HepG2 (cell line): Measurements from ENCODE around the gene RPS27L. TPM values are rescaled to one million over a fixed set of nuclear protein-coding genes. Genes with fewer than 3 reads are reported as not detected.

Experiments
- ATAC-seq: fragments of 200-7000 bp; cut with Tn5 transposase; 3 replicates; pipeline ENCODE4 v1.9.1; 2020; ENCODE audit warnings: mild to moderate bottlenecking, moderate library complexity
- BruUV-seq: library from RNA; stranded (reverse); fragments of 400-500 nt; replicated peaks from 2 replicates; lab custom pipeline; 2021; lab: Mats Ljungman, UMichigan
- CTCF ChIA-PET: fragments of 300-600 bp; formaldehyde crosslinking; extraction: SDS; loops from one replicate; lab custom pipeline; 2021; ENCODE audit warnings: low total read pairs, inconsistent platforms, low intra/inter-chr PET ratio; lab: Yijun Ruan, JAX
- POLR2A ChIA-PET: fragments of 350-600 bp; sonication (Branson Sonifier 250); formaldehyde crosslinking; loops from one replicate; lab custom pipeline; 2020; ENCODE audit warnings: antibody characterized with exemption, inconsistent platforms; lab: Yijun Ruan, JAX
- DNase-seq: peaks from one replicate; pipeline ENCODE4 v3.0.0-alpha.2; 2015; ENCODE audit warnings: low spot score
- FAIRE-seq: peaks from 3 replicates; lab custom pipeline; 2011; peaks lifted over from hg19 to GRCh38; lab: Jason Lieb, UNC
- H2AFZ ChIP-seq: one replicate; pipeline ENCODE4 v1.6.1; 2011; ENCODE audit warnings: low read length, inconsistent platforms
- H3K27ac ChIP-seq: fragments of 300-600 bp; 3 replicates; pipeline ENCODE4 v1.8.0; 2011; ENCODE audit warnings: mixed run types, mild to moderate bottlenecking, mixed read lengths, low read length, inconsistent platforms; ENCODE audit not compliant: insufficient read depth; ENCODE audit errors: extremely low read length
- H3K27me3 ChIP-seq, 2 experiments: fragments of 200-600 bp in 1 of 2; 2 replicates in 1 of 2; 3 replicates in 1 of 2; pipeline versions ENCODE4 v1.6.0 to v1.8.0; 2011; ENCODE audit warnings: low read length in 2 of 2, mild to moderate bottlenecking in 2 of 2, moderate library complexity in 2 of 2, inconsistent platforms in 1 of 2; ENCODE audit not compliant: insufficient read depth in 2 of 2, control insufficient read depth in 1 of 2
- H3K36me3 ChIP-seq, 2 experiments: fragments of 200-600 bp in 1 of 2; replicated peaks in 1 of 2; 2 replicates in 1 of 2; 3 replicates in 1 of 2; pipeline versions ENCODE4 v1.5.1 to v1.8.0; 2011; ENCODE audit warnings: low read length in 2 of 2, inconsistent platforms in 1 of 2; ENCODE audit not compliant: insufficient read depth in 2 of 2, control insufficient read depth in 1 of 2
- H3K4me1 ChIP-seq: 2 replicates; pipeline ENCODE4 v1.5.1; 2012; ENCODE audit warnings: low read length, inconsistent platforms; ENCODE audit not compliant: insufficient read depth
- H3K4me2 ChIP-seq: 2 replicates; pipeline ENCODE4 v1.6.0; 2011; ENCODE audit warnings: low read depth, low read length, inconsistent platforms
- H3K4me3 ChIP-seq, 3 experiments: fragments of 200-600 bp in 1 of 3; sonication (generic), shearing (Covaris generic) in 1 of 3; replicated peaks in 1 of 3; 2 replicates each; pipeline ENCODE4 v1.5.1; 2011 to 2016; ENCODE audit warnings: low read length in 3 of 3, inconsistent platforms in 2 of 3, low read depth in 2 of 3, mild to moderate bottlenecking in 2 of 3, control low read depth in 1 of 3, mixed read lengths in 1 of 3; ENCODE audit not compliant: insufficient read depth in 1 of 3
- H3K79me2 ChIP-seq: one replicate; pipeline ENCODE4 v1.6.1; 2011; ENCODE audit warnings: low read length, inconsistent platforms; ENCODE audit not compliant: insufficient read depth
- H3K9ac ChIP-seq: 2 replicates; pipeline ENCODE4 v1.6.0; 2011; ENCODE audit warnings: mild to moderate bottlenecking, low read depth, low read length, inconsistent platforms; ENCODE audit not compliant: insufficient read depth
- H3K9me3 ChIP-seq: 2 replicates; pipeline ENCODE4 v1.5.1; 2012; ENCODE audit warnings: mild to moderate bottlenecking, low read length
- H4K20me1 ChIP-seq: 2 replicates; pipeline ENCODE4 v1.6.0; 2011; ENCODE audit warnings: inconsistent platforms, mild to moderate bottlenecking, low read length, moderate library complexity; ENCODE audit not compliant: insufficient read depth
- ARID3A ChIP-seq: IDR thresholded peaks from 2 replicates; pipeline ENCODE4 v1.6.1; 2012; ENCODE audit warnings: low read depth, low read length, improper control_type of control experiment
- ATF7-NPFF ChIP-seq: sonication (generic); formaldehyde crosslinking; IDR thresholded peaks from 2 replicates; pipeline ENCODE4 v1.8.1; 2023; ENCODE audit warnings: mild to moderate bottlenecking, low read depth, missing genetic modification reagents, moderate library complexity
- HCFC1 ChIP-seq: fragments of 150-350 bp; IDR thresholded peaks from 2 replicates; pipeline ENCODE4 v1.6.1; 2014; ENCODE audit warnings: low read depth, low read length
- NR2F6 ChIP-seq, 2 experiments: IDR thresholded peaks; 2 replicates each; pipeline ENCODE4 v1.6.1; 2016; ENCODE audit warnings: antibody characterized with exemption in 1 of 2, mild to moderate bottlenecking in 1 of 2
- RARA ChIP-seq: IDR thresholded peaks from 2 replicates; pipeline ENCODE4 v1.6.1; 2016; ENCODE audit warnings: missing genetic modification reagents, missing compliant biosample characterization
- REPIN1 ChIP-seq: sonication (generic); formaldehyde crosslinking; IDR thresholded peaks from 2 replicates; pipeline ENCODE4 v1.8.0; 2022; ENCODE audit warnings: missing genetic modification reagents, low read depth, mild to moderate bottlenecking, borderline replicate concordance
- REXO4 ChIP-seq: sonication (generic); formaldehyde crosslinking; IDR thresholded peaks from 2 replicates; pipeline ENCODE4 v1.8.0; 2022; ENCODE audit warnings: missing genetic modification reagents, mild to moderate bottlenecking, borderline replicate concordance
- RXRA ChIP-seq: sonication (generic); formaldehyde crosslinking; IDR thresholded peaks from 2 replicates; pipeline ENCODE4 v1.5.1; 2020; ENCODE audit warnings: missing genetic modification reagents
- SALL1 ChIP-seq: sonication (generic); formaldehyde crosslinking; IDR thresholded peaks from 2 replicates; pipeline ENCODE4 v1.8.0; 2022; ENCODE audit warnings: mild to moderate bottlenecking, missing genetic modification reagents
- SKI ChIP-seq: fragments of 450-650 bp; IDR thresholded peaks from one replicate; pipeline ENCODE4 v1.6.1; 2018; ENCODE audit warnings: mild to moderate bottlenecking; ENCODE audit not compliant: partially characterized antibody
- SMARCC2 ChIP-seq: fragments of 450-650 bp; IDR thresholded peaks from 2 replicates; pipeline ENCODE4 v1.6.1; 2017; ENCODE audit warnings: antibody characterized with exemption, mild to moderate bottlenecking
- TEAD3 ChIP-seq: optimal IDR thresholded peaks from 2 replicates; pipeline ENCODE3; 2016; ENCODE audit warnings: borderline replicate concordance
- ZBTB7A ChIP-seq: sonication (generic); formaldehyde crosslinking; IDR thresholded peaks from 2 replicates; pipeline ENCODE4 v1.8.0; 2022; ENCODE audit warnings: mild to moderate bottlenecking, missing genetic modification reagents
- ZNF329 ChIP-seq: sonication (generic); formaldehyde crosslinking; IDR thresholded peaks from 2 replicates; pipeline ENCODE4 v1.9.0; 2021; ENCODE audit warnings: low read depth, mild to moderate bottlenecking, missing genetic modification reagents
- ZNF639 ChIP-seq: conservative IDR thresholded peaks from 2 replicates; pipeline ENCODE4 v1.6.1; 2018; ENCODE audit warnings: missing genetic modification reagents
- ZNF703 ChIP-seq: sonication (generic); formaldehyde crosslinking; IDR thresholded peaks from 2 replicates; pipeline ENCODE4 v1.5.1; 2020; ENCODE audit warnings: missing genetic modification reagents, mild to moderate bottlenecking, moderate library complexity, borderline replicate concordance
- ZNF75D ChIP-seq: sonication (generic); formaldehyde crosslinking; IDR thresholded peaks from 2 replicates; pipeline ENCODE4 v1.8.1; 2023; ENCODE audit warnings: missing genetic modification reagents, mild to moderate bottlenecking, borderline replicate concordance
- ZNF777 ChIP-seq: sonication (generic); formaldehyde crosslinking; IDR thresholded peaks from 2 replicates; pipeline ENCODE4 v1.4.0; 2020; ENCODE audit warnings: missing genetic modification reagents
- ZNF850 ChIP-seq: sonication (generic); formaldehyde crosslinking; conservative IDR thresholded peaks from 2 replicates; pipeline ENCODE4 v1.9.0; 2021; ENCODE audit warnings: mild to moderate bottlenecking, missing genetic modification reagents
- WGBS: methylation state at CpG from one replicate; pipeline ENCODE4 v1.1.6; 2017; ENCODE audit warnings: low lambda C conversion rate; 5-methylcytosine and 5-hydroxymethylcytosine counted together
- in situ Hi-C: cut with HindIII; loops from 2 replicates; pipeline ENCODE4 v1.10.0; 2017; ENCODE audit warnings: low pct_unique_long_range_greater_than_20kb; ENCODE audit not compliant: extremely low pct_ligation_motif_present
- intact Hi-C: fragments of 100-400 bp; cut with micrococcal nuclease; formaldehyde crosslinking; loops from one replicate; pipeline ENCODE4 v1.10.0; 2022; ENCODE audit not compliant: unreplicated experiment
- polyA plus RNA-seq, 8 experiments: library from polyadenylated mRNA; depleted of rRNA in 3 of 8; stranded (reverse) in 7 of 8; unstranded in 1 of 8; fragments of >200 nt; fragmentation: Illumina TruSeq in 4 of 8; extraction: Trizol in 4 of 8; gene quantifications; 2 replicates each; pipeline versions ENCODE4 v1.2.1 to v1.2.3, GENCODE V29; 2011 to 2016; ENCODE audit warnings: low read depth in 4 of 8, missing spikeins in 1 of 8, mixed read lengths in 1 of 8; ENCODE audit not compliant: insufficient read depth in 1 of 8
- total RNA-seq, 5 experiments: library from RNA; depleted of rRNA; stranded (reverse); fragments of >200 nt; fragmentation: Illumina TruSeq; extraction: Trizol; gene quantifications; 2 replicates each; pipeline ENCODE4 v1.2.3, GENCODE V29; 2016; ENCODE audit warnings: low read depth in 1 of 5

The RPS27L gene
- total and polyA plus RNA-seq, 2 of the 13 experiments (the other 11 are each of a cell fraction or from before 2014, with no cell fraction given) = 231 to 433 TPM

GRCh38 chr15:63191895-63192618, 34.8 kb upstream of the RPS27L start:
- no peak overlapping the region for H3K9ac ChIP-seq
- ChIA-PET POLR2A (interaction anchor here (1.2 kb wide), 1 partner anchor 34 kb away, joined by 5 read pairs; the partner anchor contains the start of gene RPS27L), CTCF (no interaction called here)
- H3K4me3 ChIP-seq = no peak overlapping the region
- intact Hi-C loops (no loop called here), in situ Hi-C loops (no loop called here)
- H2AFZ ChIP-seq = no peak overlapping the region
- FAIRE-seq (no peak), DNase-seq (no peak), ATAC-seq (no peak)
- 90% methylated on average over 3 of the region's 3 CpGs for WGBS
- no peaks in the 10 kb centered on the region; a peak in 1 of 5 replicates for H3K27me3 ChIP-seq
- no peaks in the 10 kb centered on the region for H3K9me3 ChIP-seq
- no peaks in the 10 kb centered on the region for H4K20me1 ChIP-seq
- TF ChIP-seq HCFC1 (no peak), ZNF329 (CRISPR knock-in tag) (no peak), SALL1 (CRISPR knock-in tag) (no peak), ZNF639 (CRISPR knock-in tag) (no peak), SMARCC2 (no peak), ZNF777 (CRISPR knock-in tag) (no peak), REXO4 (CRISPR knock-in tag) (no peak), ZNF75D (CRISPR knock-in tag) (no peak), SKI (no peak), RXRA (CRISPR knock-in tag) (no peak), REPIN1 (no peak), RARA (CRISPR knock-in tag) (no peak), NR2F6 (IDR thresholded peaks at IDR 0.05) (no peak), NR2F6 (CRISPR knock-in tag; IDR thresholded peaks at IDR 0.05) (no peak), ZNF850 (CRISPR knock-in tag) (no peak), ATF7-NPFF (no peak), ZNF703 (no peak), ZBTB7A (CRISPR knock-in tag) (no peak), ARID3A (no peak), TEAD3 (CRISPR knock-in tag) (no peak)
- peaks cover 56% of the 10 kb centered on the region for H3K4me1 ChIP-seq
- no peaks in the 10 kb centered on the region for H3K36me3 ChIP-seq
- H3K4me2 ChIP-seq = no peak overlapping the region
- H3K79me2 ChIP-seq = peaks cover 19% of the 10 kb centered on the region
- no TSS peak for BruUV-seq
- no peak overlapping the region for H3K27ac ChIP-seq
